Stimulated activated CD8-positive, alpha-beta memory T cell treated with anti-CD3 and anti-CD28 coated beads, Interleukin-15, amount 100 ng/mL, for 48 hours (primary cell): ENCODE measurements around the gene GPR160.

Source experiments
- DNase-seq, 2 donors: peaks; one replicate each; pipeline ENCODE4 v3.0.0-alpha.2; 2020; ENCODE audit warnings: low read depth in 2 of 2

Gene GPR160

DNA sequence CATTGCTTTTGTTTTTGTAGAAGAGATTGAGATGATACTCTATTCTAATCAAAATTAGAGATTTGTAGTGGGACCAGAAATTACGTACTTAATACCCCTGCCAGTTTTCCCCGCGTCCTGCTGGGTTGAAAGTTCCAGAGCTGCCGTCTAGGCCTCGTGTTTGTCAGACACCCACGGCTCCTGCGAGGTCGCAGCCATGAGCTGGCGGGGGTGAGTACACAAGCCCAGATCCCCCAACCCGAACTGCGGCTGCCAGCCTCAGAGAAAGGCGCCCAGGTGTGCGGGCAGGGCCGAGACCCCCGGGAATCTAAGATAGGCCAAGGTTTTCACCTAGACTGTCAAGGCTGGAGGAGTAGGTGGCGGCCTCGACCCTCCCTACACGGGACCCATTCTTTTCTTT, 26.3 kb downstream of the GPR160 start:
- DNase-seq: no peak

DNA sequence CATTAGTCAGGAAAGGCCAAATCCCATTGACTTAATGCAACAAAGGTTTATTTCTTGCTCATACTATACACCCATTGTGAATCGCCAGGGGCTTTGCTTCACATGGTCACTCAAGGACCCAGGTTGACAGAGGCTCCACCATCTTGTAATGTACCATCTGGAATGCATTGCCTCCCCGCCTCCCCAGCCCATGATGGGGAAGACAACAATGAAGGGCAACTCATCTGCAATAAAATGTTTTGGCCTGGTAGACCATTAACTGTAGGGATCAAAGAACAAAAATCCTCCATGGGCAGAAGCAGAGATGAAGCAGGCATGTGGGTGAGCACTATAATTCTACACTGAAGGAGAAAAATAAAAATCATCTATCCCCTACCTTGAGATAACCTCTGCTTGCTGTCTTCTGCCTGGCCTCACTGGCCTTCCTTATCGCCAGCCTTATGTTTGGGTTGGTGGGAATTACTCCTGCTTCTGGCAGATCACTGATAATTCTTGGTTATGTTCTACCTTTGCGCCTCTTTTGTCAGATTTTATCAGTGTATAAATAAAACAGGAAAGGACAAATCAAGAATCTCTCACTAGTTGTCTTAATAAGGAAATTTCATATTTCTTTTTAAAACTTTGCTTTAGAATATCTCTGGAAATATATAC, 37.8 kb downstream of the GPR160 start:
- DNase-seq: no peak

GRCh38 chr3:170076715-170077238, 39.0 kb downstream of the GPR160 start:
- no peak for DNase-seq

GRCh38 chr3:170077361-170077760, 39.6 kb downstream of the GPR160 start:
- no peak for DNase-seq

GRCh38 chr3:170078620-170079281, 41.0 kb downstream of the GPR160 start:
- DNase-seq: no peak

GRCh38 chr3:170079536-170080165, 41.9 kb downstream of the GPR160 start:
- no peak for DNase-seq

- no peak for DNase-seq
These were observed 42.8 kb downstream of the GPR160 start for GRCh38 chr3:170080605-170081004.

- DNase-seq: no peak
These were observed 43.4 kb downstream of the GPR160 start for GRCh38 chr3:170081079-170081741.

DNA sequence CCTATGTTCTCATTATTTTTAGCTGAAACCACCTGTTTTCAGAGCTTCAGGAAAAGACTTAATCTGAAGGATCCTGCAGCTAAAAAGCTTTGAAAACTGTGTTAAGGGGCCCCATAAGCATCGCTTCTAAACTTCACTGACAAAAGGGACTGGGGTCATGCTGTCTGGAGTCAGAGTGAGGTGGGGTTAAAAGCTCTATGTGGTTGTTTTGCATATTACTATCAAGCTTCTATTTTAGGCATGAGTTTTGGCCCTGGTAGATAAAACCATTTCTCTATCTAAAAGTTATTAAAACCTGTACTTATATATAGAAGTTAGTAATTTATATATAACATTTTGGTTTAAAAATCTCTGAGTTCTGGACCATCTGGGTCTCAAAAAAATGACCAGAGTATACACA, 45.5 kb downstream of the GPR160 start:
- no peak for DNase-seq

- DNase-seq: no peak
These were observed 47.6 kb downstream of the GPR160 start for GRCh38 chr3:170085396-170085795.

DNA sequence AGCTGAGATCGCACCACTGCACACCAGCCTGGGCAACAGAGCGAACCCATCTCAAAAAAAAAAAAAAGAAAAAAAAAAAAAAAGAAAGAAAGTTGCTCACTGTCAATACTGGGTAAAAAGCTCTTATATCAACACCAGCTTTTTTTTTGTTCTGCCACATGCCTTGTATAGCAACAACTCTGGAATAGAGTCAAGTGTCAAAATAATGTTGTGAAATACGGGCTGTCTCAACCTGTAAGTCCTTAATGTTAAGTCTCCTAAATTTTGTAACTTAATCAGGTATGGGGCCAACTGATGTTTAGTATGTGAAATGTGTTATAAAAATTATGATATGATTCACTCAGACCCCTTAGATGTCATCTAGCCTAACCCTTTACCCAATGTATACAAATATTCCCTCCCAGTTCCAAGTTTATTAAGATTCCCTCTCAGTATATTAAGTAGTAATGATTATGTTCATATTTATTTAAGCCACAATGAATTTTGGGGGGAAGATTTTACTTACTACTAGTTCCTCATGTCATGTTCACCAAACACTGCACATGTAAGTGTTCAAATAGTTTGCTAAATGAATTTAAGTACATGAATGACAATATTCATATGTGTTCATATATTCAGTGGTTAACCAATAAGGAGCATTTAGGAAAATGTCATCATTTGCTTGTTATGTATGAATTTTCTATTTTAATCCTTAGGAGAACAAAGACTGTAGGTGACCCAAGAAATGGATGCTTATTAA, 52.2 kb downstream of the GPR160 start:
- DNase-seq: no peak

DNA sequence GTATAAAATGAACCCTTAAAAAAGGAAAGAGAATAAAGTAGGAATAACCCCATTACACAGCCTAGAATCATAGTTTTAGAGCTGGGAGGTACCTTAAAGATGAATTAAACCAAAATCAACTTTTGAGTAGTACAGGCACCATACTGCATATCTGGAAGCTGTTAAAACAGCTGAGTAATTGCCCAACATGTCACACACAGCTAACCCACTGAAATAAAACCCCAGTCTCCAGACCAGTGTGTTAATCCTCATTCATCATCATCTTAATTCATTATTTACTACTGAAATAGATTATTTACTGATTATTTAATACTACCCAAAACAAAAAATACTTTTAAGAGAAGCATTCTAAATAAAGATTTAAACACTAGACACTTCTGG, 52.8 kb downstream of the GPR160 start:
- DNase-seq: no peak

- no peak for DNase-seq
These were observed 55.1 kb downstream of the GPR160 start for GRCh38 chr3:170092907-170093306.

- DNase-seq: no peak
These were observed 58.0 kb downstream of the GPR160 start for GRCh38 chr3:170095771-170096170.

GRCh38 chr3:170096342-170096741, 58.5 kb downstream of the GPR160 start:
- DNase-seq: no peak

- no peak for DNase-seq
These were observed 61.0 kb downstream of the GPR160 start for GRCh38 chr3:170098753-170099152.

DNA sequence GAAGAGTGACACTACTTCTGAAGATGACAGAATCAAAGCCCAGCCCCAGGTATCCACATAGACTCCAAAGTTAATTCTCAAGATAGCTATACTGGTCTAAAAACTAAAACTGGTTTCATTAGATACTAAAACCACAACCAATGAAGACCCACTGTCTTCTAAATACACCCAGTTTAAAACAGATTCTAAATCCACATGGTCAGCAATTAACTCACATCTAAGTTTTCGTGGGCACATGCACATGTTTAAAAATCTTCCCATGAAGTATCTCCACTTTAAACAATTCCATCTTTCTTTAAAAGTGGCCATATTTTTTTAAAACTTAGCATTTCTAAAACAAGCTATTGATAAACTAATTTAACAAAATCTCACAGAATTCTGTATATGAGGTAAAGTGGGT, 63.1 kb downstream of the GPR160 start:
- DNase-seq: no peak

GRCh38 chr3:170102431-170102830, 64.6 kb downstream of the GPR160 start:
- no peak for DNase-seq

DNA sequence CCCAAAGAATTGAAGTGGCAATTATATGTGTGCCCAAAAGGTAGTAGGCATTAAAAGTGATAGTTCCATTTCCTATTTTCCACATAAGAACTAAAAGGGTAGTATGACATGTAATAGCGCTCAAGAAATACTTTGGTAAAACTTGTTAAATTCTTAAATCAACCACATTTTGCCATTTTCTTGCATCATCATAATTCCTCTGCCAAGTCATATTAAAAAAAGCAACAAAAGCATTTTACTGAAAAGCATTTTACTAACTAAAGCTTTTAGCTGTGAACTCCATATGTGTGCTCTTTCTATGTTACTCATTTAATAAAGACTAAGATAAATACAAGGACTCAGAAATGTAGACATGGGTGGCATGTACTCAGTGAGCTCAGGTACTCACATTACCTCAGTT, 70.1 kb downstream of the GPR160 start:
- no peak for DNase-seq

GRCh38 chr3:170108955-170109354, 71.2 kb downstream of the GPR160 start:
- DNase-seq: no peak

DNA sequence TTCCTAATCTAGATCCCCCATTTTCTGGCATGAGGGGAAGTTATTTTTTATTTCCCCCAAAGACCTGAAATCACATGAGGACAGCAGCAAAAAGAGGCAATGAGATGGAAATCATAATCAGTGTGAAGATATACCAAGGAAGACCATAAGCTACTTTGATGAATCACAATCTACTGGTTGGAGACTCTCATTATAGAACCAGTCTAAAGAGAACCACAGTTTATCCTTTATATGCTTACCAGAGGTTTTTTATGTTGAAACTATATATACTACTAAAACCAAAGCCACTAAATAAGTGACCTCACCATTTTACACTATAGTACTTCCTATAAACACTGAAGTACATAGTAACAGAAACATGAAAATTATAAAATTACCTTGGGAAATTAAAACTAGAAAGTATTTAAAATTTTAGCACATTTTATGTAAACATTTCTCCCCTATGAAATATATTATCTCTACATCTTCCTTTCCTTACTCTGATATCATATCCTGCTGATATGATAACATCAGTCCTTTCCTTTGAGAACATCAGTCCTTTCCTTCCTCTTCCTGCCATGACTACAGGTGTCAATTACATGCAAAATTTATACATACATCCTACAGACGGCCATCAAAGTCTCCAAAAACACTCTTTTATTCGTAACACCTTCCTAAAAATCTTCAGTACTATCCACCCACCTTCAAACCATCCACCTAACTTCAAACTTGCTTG, 71.9 kb downstream of the GPR160 start:
- DNase-seq: no peak
